ENCODE data around the gene ZNF330.
A peak's percentile ranks its signal among the peaks of the same experiment; 100 is the strongest.
"Not testable (repeated sequence)": the region's sequence is repeated elsewhere in the genome, so short reads cannot be mapped to it uniquely, and the experiment has no call there.

Gene ZNF330

DNA sequence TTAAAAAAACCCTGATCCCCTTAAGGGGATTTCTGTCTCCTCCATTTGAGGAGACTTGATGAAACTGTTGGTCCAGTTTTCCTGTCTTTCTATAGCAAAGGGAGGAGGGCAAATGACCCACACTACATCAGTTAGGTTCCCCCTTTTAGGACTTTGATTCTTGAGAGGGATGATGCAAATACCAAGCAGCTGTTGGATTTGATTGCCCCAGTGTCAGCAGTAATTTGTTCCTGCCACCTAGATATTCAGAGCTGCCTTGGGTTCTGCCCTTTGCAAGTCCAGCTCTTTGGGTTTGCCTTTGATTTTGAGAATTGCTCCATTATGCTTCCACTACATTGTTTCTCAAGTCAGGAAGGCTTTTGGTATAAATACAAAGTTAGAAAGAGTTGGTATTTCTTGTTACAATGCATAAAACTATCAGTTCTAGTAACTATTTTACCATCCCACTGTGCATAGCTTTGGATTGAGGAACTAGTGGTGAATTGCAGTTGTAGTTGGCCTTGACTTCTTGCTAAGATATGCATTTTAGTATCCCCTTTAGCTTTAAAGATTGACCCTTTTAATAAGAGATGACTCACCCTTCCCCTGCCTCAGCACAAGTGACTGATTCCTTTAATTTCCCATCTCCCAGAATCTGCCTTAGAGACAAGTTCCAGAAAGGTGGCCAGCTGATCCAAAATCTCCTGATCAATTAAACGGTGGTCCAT, 24.3 kb upstream of the ZNF330 start:
- H3K9me3 ChIP-seq (ENCODE audit: control insufficient read depth, insufficient read depth, low read length) = no peaks in the 10 kb centered on the region
- H3K4me3 ChIP-seq (ENCODE audit: low read length) = no peak overlapping the region
- H3K4me1 ChIP-seq (ENCODE audit: control insufficient read depth, insufficient read depth, low read length) = no peaks in the 10 kb centered on the region
- no peaks in the 10 kb centered on the region for H3K27me3 ChIP-seq (ENCODE audit: control insufficient read depth, insufficient read depth, low read length)
- no peak for DNase-seq (ENCODE audit: low read depth, low spot score)
- H3K27ac ChIP-seq (ENCODE audit: low read length) = no peak overlapping the region
- WGBS (ENCODE audit: insufficient coverage, insufficient read length) = no CpG with 5 or more reads among the region's 1 CpG
- H3K36me3 ChIP-seq (ENCODE audit: control insufficient read depth, insufficient read depth, low read length) = no peaks in the 10 kb centered on the region

DNA sequence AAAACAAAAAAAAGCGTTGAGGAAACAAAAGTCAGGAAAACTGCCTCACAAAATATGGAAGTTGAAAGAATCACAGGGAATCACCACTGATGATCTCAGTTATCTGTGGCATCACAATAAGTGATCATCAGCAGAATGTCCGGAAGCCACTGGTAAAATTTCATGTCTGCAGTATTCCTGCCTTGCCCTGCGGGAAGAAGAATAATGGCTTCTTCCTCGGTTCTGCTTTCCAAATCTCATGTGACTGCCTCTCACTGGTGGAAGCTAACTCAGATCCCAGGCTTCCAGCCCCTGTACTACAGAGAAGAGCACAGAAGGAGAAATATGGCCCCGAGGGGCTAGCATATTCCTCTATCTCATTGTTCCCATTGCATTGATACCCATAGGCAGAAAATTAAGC, 12.7 kb upstream of the ZNF330 start:
- DNase-seq (ENCODE audit: low read depth, low spot score) = no peak
- Histone ChIP-seq H3K27ac (ENCODE audit: low read length) (no peak overlapping the region), H3K9me3 (ENCODE audit: control insufficient read depth, insufficient read depth, low read length) (no peaks in the 10 kb centered on the region), H3K36me3 (ENCODE audit: control insufficient read depth, insufficient read depth, low read length) (no peaks in the 10 kb centered on the region), H3K4me3 (ENCODE audit: low read length) (no peak overlapping the region), H3K4me1 (ENCODE audit: control insufficient read depth, insufficient read depth, low read length) (no peaks in the 10 kb centered on the region), H3K27me3 (ENCODE audit: control insufficient read depth, insufficient read depth, low read length) (no peaks in the 10 kb centered on the region)
- no CpG with 5 or more reads among the region's 5 CpGs for WGBS (ENCODE audit: insufficient coverage, insufficient read length)

DNA sequence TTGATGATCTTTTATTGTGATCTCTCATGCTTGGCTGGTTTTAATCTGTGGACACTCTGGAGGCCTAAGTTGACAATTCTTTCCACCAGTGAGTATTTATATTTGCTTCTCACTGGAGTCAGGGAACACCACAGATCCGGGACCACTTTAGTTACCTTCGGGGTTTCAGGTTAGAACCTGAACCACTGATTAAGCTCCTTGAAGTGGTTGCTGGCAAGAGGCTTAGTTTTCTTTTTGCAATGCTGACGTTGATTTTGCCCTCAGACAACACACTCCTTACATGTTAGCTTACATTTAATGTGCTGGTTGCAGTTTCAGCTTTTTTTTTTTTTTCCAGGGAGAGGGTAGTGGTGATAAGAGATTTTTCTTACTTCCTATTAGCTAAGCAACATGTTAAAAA, 10.5 kb upstream of the ZNF330 start:
- no CpG with 5 or more reads among the region's 3 CpGs for WGBS (ENCODE audit: insufficient coverage, insufficient read length)
- H3K27ac ChIP-seq (ENCODE audit: low read length) = no peak overlapping the region
- no peaks in the 10 kb centered on the region for H3K27me3 ChIP-seq (ENCODE audit: control insufficient read depth, insufficient read depth, low read length)
- DNase-seq (ENCODE audit: low read depth, low spot score) = no peak
- H3K9me3 ChIP-seq (ENCODE audit: control insufficient read depth, insufficient read depth, low read length) = no peaks in the 10 kb centered on the region
- no peaks in the 10 kb centered on the region for H3K36me3 ChIP-seq (ENCODE audit: control insufficient read depth, insufficient read depth, low read length)
- H3K4me1 ChIP-seq (ENCODE audit: control insufficient read depth, insufficient read depth, low read length) = no peaks in the 10 kb centered on the region
- no peak overlapping the region for H3K4me3 ChIP-seq (ENCODE audit: low read length)

DNA sequence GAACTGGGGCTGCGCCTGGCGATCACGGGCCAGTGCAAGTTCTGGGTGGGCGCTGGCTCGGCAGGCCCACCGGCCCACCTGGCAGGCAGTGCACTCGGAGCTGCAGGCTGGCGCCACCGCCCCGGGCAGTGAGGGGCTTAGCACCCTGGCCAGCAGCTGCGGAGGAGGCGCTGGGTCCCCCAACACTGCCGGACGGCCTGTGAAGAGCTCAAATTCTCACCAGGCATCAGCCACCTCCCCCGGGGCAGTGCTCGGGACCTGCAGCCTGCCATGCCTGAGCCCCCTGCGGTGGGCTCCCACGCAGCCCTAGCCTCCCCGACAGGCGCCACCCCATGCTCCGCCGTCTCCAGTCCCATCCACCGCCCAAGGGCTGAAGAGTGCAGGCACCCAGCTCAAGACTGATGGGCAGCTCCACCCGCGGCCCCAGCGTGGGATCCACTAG, 7.1 kb upstream of the ZNF330 start:
- H3K27ac ChIP-seq (ENCODE audit: low read length) = no peak overlapping the region

DNA sequence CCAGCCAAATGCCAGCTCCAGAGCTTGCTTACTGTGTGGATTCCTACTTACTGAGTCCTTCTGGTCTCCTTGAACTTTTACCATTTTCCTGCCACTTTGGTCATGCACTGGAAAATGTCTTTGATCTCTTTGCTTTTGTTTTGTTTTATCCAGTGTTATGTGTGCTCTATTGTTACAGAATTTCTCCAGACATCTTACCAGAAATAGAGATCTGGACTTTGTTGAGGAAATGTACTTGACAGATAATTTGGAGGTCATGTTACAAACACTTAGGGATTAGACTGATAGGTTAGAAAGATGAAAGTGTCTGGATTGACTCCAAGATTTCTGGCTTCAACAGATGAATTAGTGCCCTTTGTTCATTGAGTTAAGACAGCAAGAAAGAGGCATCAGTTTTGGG, 5.7 kb upstream of the ZNF330 start:
- Histone ChIP-seq H3K36me3 (ENCODE audit: control insufficient read depth, insufficient read depth, low read length) (no peaks in the 10 kb centered on the region), H3K4me1 (ENCODE audit: control insufficient read depth, insufficient read depth, low read length) (peaks cover under 1% of the 10 kb centered on the region; the same call in 1 of the 2 replicates), H3K27me3 (ENCODE audit: control insufficient read depth, insufficient read depth, low read length) (no peaks in the 10 kb centered on the region), H3K4me3 (ENCODE audit: low read length) (no peak overlapping the region), H3K27ac (ENCODE audit: low read length) (no peak overlapping the region), H3K9me3 (ENCODE audit: control insufficient read depth, insufficient read depth, low read length) (no peaks in the 10 kb centered on the region)
- DNase-seq (ENCODE audit: low read depth, low spot score) = no peak

More for the DNA sequence above, 7.1 kb upstream of the ZNF330 start:
- H3K9me3 ChIP-seq (ENCODE audit: control insufficient read depth, insufficient read depth, low read length) = no peaks in the 10 kb centered on the region
- H3K4me1 ChIP-seq (ENCODE audit: control insufficient read depth, insufficient read depth, low read length) = no peaks in the 10 kb centered on the region
- H3K36me3 ChIP-seq (ENCODE audit: control insufficient read depth, insufficient read depth, low read length) = no peaks in the 10 kb centered on the region
- no peak overlapping the region for H3K4me3 ChIP-seq (ENCODE audit: low read length)
- no peaks in the 10 kb centered on the region for H3K27me3 ChIP-seq (ENCODE audit: control insufficient read depth, insufficient read depth, low read length)
- WGBS (ENCODE audit: insufficient coverage, insufficient read length) = no CpG with 5 or more reads among the region's 26 CpGs
- DNase-seq (ENCODE audit: low read depth, low spot score) = no peak

DNA sequence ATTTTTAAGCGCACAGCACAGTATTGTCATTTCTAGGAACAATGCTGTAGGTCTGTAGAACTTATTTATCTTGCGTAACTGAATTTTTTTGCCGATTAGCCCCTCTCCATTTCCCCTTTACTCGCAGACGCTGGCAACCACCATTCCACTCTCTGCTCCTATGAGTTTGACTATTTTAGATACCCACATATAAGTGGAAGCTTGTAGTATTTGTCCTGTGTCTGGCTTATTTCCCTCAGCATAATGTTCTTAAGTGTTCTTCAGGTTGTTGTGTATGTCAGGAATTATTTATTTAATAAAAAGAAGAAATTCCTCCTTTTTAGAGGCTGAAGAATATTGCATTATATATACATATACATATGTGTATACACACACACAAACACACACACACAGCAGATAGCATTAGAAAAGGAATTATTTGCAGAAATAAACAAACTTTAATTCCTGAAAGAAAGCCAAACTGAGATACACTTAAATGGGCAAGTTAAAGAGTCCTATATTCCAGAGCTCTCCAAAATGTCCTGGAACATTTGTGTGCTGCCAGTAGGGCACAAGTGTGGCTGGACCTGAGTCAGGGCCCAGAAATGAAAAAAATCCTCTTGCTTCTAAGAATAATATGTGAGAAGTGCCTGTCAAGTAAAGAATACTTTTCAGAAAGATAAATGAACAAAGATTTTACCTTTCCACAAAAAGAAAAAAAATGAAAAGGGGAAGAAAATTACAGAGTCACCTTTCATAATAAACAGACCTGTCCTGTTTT, 4.5 kb upstream of the ZNF330 start:
- no peaks in the 10 kb centered on the region for H3K36me3 ChIP-seq (ENCODE audit: control insufficient read depth, insufficient read depth, low read length)
- no CpG with 5 or more reads among the region's 5 CpGs for WGBS (ENCODE audit: insufficient coverage, insufficient read length)
- H3K9me3 ChIP-seq (ENCODE audit: control insufficient read depth, insufficient read depth, low read length) = no peaks in the 10 kb centered on the region
- peaks cover 4% of the 10 kb centered on the region; the same call in 1 of the 2 replicates for H3K4me1 ChIP-seq (ENCODE audit: control insufficient read depth, insufficient read depth, low read length)
- no peaks in the 10 kb centered on the region for H3K27me3 ChIP-seq (ENCODE audit: control insufficient read depth, insufficient read depth, low read length)
- H3K4me3 ChIP-seq (ENCODE audit: low read length) = no peak overlapping the region
- no peak overlapping the region for H3K27ac ChIP-seq (ENCODE audit: low read length)
- no peak for DNase-seq (ENCODE audit: low read depth, low spot score)

DNA sequence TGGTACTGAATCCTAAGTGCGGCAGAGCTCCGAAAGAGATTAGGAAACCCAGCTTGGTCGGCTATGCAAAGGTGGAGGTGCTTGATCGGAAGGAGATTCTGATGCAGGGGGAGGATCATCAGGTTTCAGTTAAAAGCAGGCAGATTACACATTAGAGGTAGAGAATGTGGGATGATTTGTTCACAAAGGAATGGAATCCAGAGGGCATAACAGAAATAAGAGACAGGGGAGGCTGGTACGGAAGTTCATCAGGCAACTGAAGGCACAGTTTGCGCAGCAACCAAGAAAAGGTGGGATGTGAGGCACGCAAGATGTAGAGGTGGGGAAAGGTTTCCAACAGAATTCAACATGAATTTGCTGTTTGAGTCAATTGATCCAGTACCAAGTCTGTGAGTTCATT, 424 bp upstream of the ZNF330 start:
- Histone ChIP-seq H3K4me1 (ENCODE audit: control insufficient read depth, insufficient read depth, low read length) (peaks cover 4% of the 10 kb centered on the region; the same call in 1 of the 2 replicates), H3K4me3 (ENCODE audit: low read length) (no peak overlapping the region; the same call in 1 of the 2 replicates), H3K27me3 (ENCODE audit: control insufficient read depth, insufficient read depth, low read length) (no peaks in the 10 kb centered on the region), H3K27ac (ENCODE audit: low read length) (no peak overlapping the region), H3K36me3 (ENCODE audit: control insufficient read depth, insufficient read depth, low read length) (no peaks in the 10 kb centered on the region), H3K9me3 (ENCODE audit: control insufficient read depth, insufficient read depth, low read length) (no peaks in the 10 kb centered on the region)
- peak; percentile 1 for DNase-seq (ENCODE audit: low read depth, low spot score)
- no CpG with 5 or more reads among the region's 7 CpGs for WGBS (ENCODE audit: insufficient coverage, insufficient read length)

DNA sequence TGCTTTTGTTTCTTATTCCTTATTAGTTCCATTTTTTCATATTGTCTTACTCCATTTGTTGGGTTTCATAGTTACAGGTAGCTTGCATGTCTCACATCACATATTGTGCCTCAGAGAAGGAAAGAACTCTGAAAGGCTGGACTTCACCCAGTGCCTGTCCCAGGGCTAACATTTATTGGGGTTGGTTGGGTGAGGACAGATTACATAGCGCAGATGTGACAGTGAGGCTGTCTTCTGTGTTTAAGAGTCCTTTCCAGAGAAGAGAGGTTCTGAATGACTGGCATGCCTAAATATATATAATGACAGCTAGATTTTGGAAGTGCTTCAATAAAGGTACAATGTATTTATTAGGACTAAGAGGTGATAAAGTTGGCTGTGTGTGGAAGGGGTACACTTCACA, 2.7 kb downstream of the ZNF330 start:
- no peak for DNase-seq (ENCODE audit: low read depth, low spot score)
- H3K27me3 ChIP-seq (ENCODE audit: control insufficient read depth, insufficient read depth, low read length) = no peaks in the 10 kb centered on the region
- no peaks in the 10 kb centered on the region; the same call in 1 of the 2 replicates for H3K36me3 ChIP-seq (ENCODE audit: control insufficient read depth, insufficient read depth, low read length)
- H3K27ac ChIP-seq (ENCODE audit: low read length) = no peak overlapping the region
- no CpG with 5 or more reads among the region's 1 CpG for WGBS (ENCODE audit: insufficient coverage, insufficient read length)
- H3K4me1 ChIP-seq (ENCODE audit: control insufficient read depth, insufficient read depth, low read length) = peaks cover 4% of the 10 kb centered on the region; the same call in 1 of the 2 replicates
- H3K9me3 ChIP-seq (ENCODE audit: control insufficient read depth, insufficient read depth, low read length) = no peaks in the 10 kb centered on the region
- no peak overlapping the region for H3K4me3 ChIP-seq (ENCODE audit: low read length)

DNA sequence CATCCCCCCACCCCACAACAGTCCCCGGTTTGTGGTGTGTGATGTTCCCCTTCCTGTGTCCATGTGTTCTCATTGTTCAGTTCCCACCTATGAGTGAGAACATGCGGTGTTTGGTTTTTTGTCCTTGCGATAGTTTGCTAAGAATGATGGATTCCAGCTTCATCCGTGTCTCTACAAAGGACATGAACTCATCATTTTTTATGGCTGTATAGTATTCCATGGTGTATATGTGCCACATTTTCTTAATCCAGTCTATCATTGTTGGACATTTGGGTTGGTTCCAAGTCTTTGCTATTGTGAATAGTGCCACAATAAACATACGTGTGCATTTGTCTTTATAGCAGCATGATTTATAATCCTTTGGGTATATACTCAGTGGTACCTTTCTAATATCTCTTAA, 6.6 kb downstream of the ZNF330 start:
- WGBS (ENCODE audit: insufficient coverage, insufficient read length) = no CpG with 5 or more reads among the region's 5 CpGs
- H3K4me1 ChIP-seq (ENCODE audit: control insufficient read depth, insufficient read depth, low read length); H3K36me3 ChIP-seq (ENCODE audit: control insufficient read depth, insufficient read depth, low read length); H3K27me3 ChIP-seq (ENCODE audit: control insufficient read depth, insufficient read depth, low read length); DNase-seq (ENCODE audit: low read depth, low spot score); H3K27ac ChIP-seq (ENCODE audit: low read length); H3K9me3 ChIP-seq (ENCODE audit: control insufficient read depth, insufficient read depth, low read length); H3K4me3 ChIP-seq (ENCODE audit: low read length): not testable (repeated sequence)

DNA sequence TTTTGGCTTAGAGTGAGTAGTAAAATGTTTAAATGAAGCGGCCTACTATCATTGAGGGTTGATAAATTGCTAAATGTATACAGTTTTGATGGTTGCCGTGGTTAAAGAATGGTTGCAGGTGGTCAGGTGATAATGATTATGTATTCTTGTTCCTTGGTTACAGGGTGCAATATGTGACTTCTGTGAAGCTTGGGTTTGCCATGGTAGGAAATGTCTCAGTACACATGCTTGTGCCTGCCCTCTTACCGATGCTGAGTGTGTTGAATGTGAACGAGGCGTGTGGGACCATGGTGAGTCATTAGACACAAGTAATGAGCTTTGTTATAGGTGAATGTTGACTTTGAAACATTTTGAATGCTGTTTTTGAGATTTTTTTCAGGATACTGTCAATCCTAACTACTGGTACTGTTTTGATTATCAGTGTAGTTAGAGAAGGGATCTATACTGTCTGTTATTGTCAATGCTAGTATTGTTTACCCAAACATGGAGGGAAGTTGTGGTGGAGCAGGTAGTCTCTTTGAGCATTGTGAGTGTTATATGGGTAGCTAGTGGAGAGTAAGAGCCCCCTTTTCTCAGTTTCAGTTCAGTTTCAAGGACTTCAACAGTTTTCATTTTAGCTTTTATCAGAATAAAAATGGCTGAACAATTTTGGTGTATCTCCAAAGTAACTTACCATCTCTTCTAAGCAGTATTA, 8.9 kb downstream of the ZNF330 start:
- no peaks in the 10 kb centered on the region for H3K9me3 ChIP-seq (ENCODE audit: control insufficient read depth, insufficient read depth, low read length)
- no peak overlapping the region for H3K27ac ChIP-seq (ENCODE audit: low read length)
- no peaks in the 10 kb centered on the region for H3K4me1 ChIP-seq (ENCODE audit: control insufficient read depth, insufficient read depth, low read length)
- H3K36me3 ChIP-seq (ENCODE audit: control insufficient read depth, insufficient read depth, low read length) = peaks cover 9% of the 10 kb centered on the region; the same call in 1 of the 2 replicates
- DNase-seq (ENCODE audit: low read depth, low spot score) = no peak
- no peaks in the 10 kb centered on the region for H3K27me3 ChIP-seq (ENCODE audit: control insufficient read depth, insufficient read depth, low read length)
- H3K4me3 ChIP-seq (ENCODE audit: low read length) = no peak overlapping the region
- WGBS (ENCODE audit: insufficient coverage, insufficient read length) = no CpG with 5 or more reads among the region's 5 CpGs

Data from iPS DF 6.9 (cell line).